Upper lobe of left lung (tissue), 4 donors: ENCODE data around the gene U2AF2.

Experiments
- POLR2A ChIP-seq, 4 donors: fragments of 450-650 bp; IDR thresholded peaks; one replicate each; pipeline ENCODE4 v1.5.1; 2016 to 2017; ENCODE audit warnings: antibody characterized with exemption in 4 of 4, mild to moderate bottlenecking in 2 of 4
- POLR2AphosphoS5 ChIP-seq, 2 donors: sonication (generic); formaldehyde crosslinking; IDR thresholded peaks; one replicate each; pipeline ENCODE4 v1.5.1; 2017; ENCODE audit warnings: antibody characterized with exemption in 2 of 2

- TF ChIP-seq POLR2A (IDR thresholded peaks at IDR 0.05) (no peak), POLR2AphosphoS5 (IDR thresholded peaks at IDR 0.05) (no peak)
Measured at GRCh38 chr19:55711719-55712118, 56.9 kb downstream of the U2AF2 start.
